WTC11 (cell line): ENCODE data around the gene PHC2.

Experiments
- ATF6 ChIP-seq: sonication (generic); formaldehyde crosslinking; IDR thresholded peaks from 2 replicates; pipeline ENCODE4 v1.8.1; 2023; ENCODE audit warnings: mild to moderate bottlenecking, missing genetic modification reagents
- CBFB ChIP-seq: sonication (generic); formaldehyde crosslinking; IDR thresholded peaks from 2 replicates; pipeline ENCODE4 v1.8.1; 2022; ENCODE audit warnings: mild to moderate bottlenecking, low read depth, missing genetic modification reagents
- CDX4 ChIP-seq: fragments of 250-450 bp; sonication (Bioruptor Pico); IDR thresholded peaks from 2 replicates; pipeline ENCODE4 v1.9.0; 2021; ENCODE audit warnings: moderate library complexity, mild to moderate bottlenecking, inconsistent platforms, borderline replicate concordance
- CTCF ChIP-seq: fragments of 200-600 bp; IDR thresholded peaks from 2 replicates; pipeline ENCODE4 v1.8.0; 2022; ENCODE audit warnings: antibody characterized with exemption
- ESRRA ChIP-seq: sonication (generic); formaldehyde crosslinking; IDR thresholded peaks from 2 replicates; pipeline ENCODE4 v1.8.1; 2022; ENCODE audit warnings: mild to moderate bottlenecking, missing genetic modification reagents, borderline replicate concordance
- MYBL2 ChIP-seq: sonication (generic); formaldehyde crosslinking; IDR thresholded peaks from 2 replicates; pipeline ENCODE4 v1.8.1; 2023; ENCODE audit warnings: mild to moderate bottlenecking, moderate library complexity, missing genetic modification reagents
- NR2C2 ChIP-seq: sonication (generic); formaldehyde crosslinking; IDR thresholded peaks from 2 replicates; pipeline ENCODE4 v1.8.0; 2022; ENCODE audit warnings: mild to moderate bottlenecking, missing genetic modification reagents
- SMAD3 ChIP-seq: sonication (generic); formaldehyde crosslinking; IDR thresholded peaks from 2 replicates; pipeline ENCODE4 v1.8.0; 2022; ENCODE audit warnings: missing genetic modification reagents, mild to moderate bottlenecking, borderline replicate concordance
- USF1 ChIP-seq: sonication (generic); formaldehyde crosslinking; IDR thresholded peaks from 2 replicates; pipeline ENCODE4 v1.8.0; 2022; ENCODE audit warnings: mild to moderate bottlenecking, missing genetic modification reagents
- ZNF121 ChIP-seq: sonication (generic); formaldehyde crosslinking; IDR thresholded peaks from 2 replicates; pipeline ENCODE4 v1.8.0; 2023; ENCODE audit warnings: missing genetic modification reagents
- ZNF232 ChIP-seq: sonication (generic); formaldehyde crosslinking; IDR thresholded peaks from 2 replicates; pipeline ENCODE4 v1.8.0; 2022; ENCODE audit warnings: mild to moderate bottlenecking, missing genetic modification reagents
- ZNF396 ChIP-seq: fragments of 250-450 bp; sonication (Bioruptor Pico); IDR thresholded peaks from 2 replicates; pipeline ENCODE4 v1.8.0; 2021; ENCODE audit warnings: mild to moderate bottlenecking, moderate library complexity, borderline replicate concordance

GRCh38 chr1:33324677-33325575 is 106.0 kb downstream of the PHC2 start:
- TF ChIP-seq SMAD3 (CRISPR knock-in tag) (no peak), CTCF (no peak), ESRRA (CRISPR knock-in tag) (no peak), MYBL2 (CRISPR knock-in tag) (no peak), ZNF121 (CRISPR knock-in tag) (no peak), USF1 (no peak), CBFB (CRISPR knock-in tag) (no peak), CDX4 (CRISPR knock-in tag) (no peak), ZNF232 (CRISPR knock-in tag) (no peak), ZNF396 (CRISPR knock-in tag) (no peak), ATF6 (CRISPR knock-in tag) (no peak), NR2C2 (CRISPR knock-in tag) (no peak)
